M059J (cell line): ENCODE results near the gene FBXW11. TPM values are rescaled to one million over a fixed set of nuclear protein-coding genes. Genes with fewer than 3 reads are reported as not detected.

Experiments
- DNase-seq: peaks from one replicate; pipeline ENCODE4 v3.0.0-alpha.2; 2012; ENCODE audit warnings: low read depth
- total RNA-seq: library from RNA; depleted of rRNA; stranded (reverse); fragments of >200 nt; shearing (Covaris generic); gene quantifications from 2 replicates; pipeline ENCODE4 v1.2.3, GENCODE V29; 2014

FBXW11 gene
- total RNA-seq, 1 experiment from 2014 or later: 75.0 TPM

DNA sequence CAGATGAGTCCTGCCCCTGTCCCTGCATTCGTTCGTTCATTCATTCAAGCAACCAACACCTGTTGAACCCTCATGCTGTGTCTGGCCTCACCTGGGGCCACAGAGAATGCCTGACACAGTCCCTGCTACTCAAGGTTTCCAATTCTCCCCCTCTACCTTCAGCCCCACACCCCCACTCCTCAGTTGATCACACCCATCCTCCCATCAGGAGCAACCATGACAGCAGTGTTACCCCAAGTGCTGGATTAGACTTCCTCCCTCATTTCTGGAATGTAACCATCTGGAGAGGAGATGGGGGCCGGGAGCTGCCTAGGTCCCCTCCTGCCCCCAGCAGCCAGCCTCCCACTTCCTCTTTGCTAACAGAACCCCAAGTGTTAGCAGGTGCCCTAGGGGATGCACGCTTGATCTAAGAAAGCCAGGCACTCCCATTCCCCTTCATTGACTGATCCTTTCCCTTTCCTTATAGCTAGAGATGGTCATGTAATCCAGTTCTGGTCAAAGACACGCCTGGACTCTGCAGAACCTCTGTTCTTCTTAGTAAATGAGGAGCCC, 163.6 kb downstream of the FBXW11 start:
- DNase-seq: no peak

DNA sequence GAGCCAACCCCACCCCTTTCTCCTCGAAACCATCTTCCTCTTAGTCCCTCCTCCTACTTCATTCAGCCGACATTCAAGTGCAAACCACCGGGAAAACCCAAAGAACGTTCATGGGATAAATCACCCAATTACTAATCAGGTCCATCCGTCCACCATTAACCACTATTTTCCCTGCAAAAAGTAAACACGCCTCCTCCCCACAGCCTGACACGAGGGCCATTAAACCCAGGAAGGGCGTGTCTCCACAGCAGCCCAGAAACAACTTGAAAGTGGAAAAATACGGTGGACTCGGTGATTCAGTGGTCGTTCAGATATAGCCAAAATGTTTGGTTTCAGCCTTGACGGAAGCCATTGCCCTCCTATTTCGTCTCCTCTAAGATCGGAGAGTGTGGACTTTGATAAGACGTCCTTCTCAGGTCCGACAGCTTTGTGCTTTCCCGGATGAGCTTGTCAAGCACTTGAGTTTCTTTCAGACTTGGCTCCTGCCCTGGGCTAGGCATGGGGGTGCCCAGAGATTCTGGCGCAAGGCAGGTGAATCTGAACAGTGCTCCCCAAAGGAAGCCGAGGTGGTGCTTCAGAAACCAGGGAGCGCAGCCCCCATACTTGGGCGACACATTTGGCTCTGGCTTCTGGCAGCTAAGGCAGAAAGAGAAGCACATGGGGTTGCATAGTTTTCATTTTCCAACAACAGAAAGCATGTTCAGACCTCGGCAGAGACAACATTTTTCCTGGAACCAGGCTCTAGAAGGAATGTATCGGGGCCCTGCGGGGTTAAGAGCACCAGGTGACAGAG, 164.3 kb downstream of the FBXW11 start:
- no peak for DNase-seq

DNA sequence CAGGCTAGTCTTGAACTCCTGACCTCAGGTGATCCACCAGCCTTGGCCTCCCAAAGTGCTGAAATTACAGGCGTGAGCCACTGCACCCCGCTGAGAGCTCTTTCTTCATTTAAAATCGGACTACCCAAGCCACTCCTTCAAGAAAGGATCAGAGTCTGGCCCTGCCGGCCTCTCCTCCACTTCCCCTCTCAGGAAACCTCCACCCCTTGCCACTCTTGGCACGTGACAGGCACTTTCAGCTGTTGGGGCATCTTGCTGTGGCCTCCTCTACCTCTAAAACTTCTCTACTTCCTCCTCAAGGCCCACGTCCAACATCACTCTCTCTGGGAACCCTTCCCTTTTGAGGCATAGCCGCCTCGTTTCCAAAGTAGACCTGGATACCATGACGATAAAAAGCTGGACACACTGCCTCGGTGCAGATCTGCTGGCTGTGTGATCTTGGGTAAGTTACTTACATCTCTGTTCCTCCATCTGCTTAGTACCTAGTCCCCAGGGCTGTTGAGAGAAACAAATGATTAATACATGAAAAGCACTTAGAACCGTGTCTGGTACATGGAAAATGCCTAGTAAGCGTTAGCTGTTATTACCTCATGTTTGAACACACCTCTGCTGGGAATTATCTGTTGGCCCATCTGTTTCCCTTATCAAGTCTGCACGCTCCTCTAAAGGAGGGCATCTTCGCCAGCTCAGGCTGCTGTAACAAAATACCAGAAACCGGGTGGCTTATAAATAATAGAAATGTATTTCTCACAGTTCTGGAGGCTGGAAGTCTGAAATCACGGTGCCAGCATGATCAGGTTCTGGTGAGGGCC, 165.5 kb downstream of the FBXW11 start:
- DNase-seq: no peak

DNA sequence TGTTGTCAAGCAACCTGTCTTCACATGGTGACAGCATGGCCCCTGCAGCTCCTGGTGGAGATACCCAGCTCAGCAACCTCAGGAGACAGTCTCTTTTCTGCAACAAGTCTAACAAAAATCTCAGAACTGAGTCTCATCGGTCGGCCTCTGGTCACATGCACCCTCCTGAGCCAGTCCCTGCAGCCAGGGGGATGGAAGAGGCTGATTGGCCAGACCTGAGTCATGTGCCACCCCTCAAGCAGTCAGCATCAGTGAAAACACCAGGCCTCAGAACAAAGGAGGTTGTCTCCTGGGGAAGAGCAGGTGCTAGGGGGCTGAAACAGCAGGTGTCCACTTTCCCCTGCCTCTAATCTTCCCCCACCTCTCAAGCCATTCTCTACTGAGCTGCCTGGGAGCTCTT, 166.4 kb downstream of the FBXW11 start:
- DNase-seq: no peak

DNA sequence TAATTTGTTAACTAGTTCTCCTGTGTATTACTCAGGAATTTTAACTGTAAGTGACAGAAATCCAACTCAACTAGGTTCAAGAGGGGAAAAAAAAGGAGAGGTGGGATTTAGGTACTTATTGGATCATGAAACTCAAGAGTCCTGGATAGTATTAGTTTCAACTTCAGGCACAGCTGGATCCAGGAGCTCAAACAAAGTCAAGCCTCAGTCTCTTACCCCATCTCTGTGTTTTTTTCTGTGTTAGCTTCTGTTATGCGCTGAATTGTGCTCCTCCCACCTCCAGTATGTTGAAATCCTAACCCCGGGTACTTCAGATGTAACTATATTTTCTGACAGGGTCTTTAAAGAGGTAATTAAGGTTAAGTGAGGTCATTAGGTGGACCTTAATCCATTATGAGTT, 167.3 kb downstream of the FBXW11 start:
- DNase-seq: no peak

DNA sequence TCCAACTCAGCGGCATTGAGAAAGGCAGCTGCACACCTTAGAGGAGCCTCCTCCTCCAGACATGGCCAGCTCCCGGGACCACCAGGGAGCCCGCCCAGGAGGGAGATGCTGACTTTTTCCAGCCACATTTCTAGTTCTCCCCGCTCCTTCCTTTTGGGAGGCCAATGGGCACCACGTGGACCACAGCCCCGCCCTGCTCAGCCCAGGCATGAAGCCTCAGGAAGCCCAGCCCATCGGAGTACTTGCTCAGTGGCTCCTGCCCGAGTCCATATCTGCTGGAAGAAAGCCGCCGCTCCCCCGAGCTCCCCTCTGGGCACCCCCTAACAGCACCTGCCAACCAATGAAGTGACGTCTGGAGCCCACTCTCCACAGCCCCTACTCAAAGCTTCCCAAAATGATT, 168.4 kb downstream of the FBXW11 start:
- no peak for DNase-seq

DNA sequence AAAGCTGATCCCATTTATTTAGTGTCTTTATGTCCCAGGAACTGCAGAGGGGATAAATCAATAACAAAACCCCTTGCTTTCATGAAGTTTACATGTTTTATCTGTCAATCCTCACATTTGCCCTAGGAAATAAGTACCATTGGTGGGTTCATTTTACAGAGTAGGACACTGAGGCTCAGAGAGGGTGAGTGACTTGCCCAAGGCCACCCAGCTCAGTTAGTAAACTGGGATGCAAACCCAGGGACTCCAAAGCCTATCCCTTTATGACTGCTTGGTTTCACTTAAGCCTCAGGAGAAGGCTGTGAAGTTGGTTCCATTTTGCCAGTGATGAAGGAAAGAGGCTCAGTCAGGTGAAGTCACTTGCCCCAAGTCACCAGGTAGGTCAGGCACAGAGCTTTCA, 168.9 kb downstream of the FBXW11 start:
- no peak for DNase-seq

DNA sequence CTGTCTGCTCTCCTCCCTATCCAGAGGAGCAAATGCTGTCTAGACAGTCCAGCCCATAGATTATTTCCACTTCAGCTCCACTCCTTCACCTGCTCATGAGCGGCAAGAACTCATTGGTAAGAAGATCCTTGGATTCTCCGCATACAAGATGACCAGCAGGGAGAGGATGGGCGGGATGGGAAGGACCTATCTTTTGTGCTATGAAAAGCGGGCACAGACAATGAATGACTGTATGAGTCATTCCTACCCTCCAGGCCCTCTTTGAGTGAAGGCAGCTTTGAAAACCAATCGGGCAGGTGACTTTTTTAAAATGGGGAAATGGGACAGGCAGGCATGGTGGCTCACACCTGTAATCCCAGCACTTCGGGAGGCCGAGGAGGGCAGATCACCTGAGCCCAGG, 171.4 kb downstream of the FBXW11 start:
- peak; percentile 25 for DNase-seq

DNA sequence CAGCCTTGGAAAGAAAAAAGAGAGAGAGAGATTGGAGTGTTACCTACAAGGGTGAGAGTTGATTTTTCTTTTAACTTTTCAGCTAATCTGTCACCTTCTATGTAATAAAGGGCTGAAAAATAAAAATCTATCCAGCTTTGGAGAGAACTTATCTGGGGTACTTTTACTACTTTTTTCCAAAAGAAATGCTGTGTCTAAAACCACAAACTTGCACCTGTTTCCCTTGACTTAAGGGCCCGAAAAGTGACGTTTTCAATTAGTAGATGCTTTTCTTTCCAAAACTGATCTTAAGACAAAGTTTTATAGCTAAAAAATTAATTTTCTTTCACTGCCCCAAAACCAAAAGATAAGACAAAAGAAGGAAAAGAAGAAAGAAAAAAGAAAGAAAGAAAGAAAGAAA, 172.0 kb downstream of the FBXW11 start:
- no peak for DNase-seq

DNA sequence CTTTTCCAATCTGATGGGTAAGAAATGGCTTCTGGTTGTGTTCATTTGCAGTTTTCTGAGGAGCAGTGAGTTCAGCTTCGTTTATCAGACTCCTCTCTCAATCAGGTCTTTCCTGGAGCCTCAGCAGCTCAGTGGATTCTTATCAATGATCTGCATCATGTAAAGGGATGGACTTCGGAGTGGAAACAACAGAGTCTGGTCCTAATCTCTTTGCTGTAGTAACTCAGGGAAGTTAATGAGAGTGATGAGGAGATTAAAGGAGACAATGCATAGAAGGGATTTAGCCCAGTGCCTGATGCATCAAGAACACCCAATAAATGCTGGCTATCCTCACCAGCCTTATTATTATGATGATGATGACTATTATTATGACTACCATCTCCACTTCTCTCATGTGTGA, 173.7 kb downstream of the FBXW11 start:
- no peak for DNase-seq

DNA sequence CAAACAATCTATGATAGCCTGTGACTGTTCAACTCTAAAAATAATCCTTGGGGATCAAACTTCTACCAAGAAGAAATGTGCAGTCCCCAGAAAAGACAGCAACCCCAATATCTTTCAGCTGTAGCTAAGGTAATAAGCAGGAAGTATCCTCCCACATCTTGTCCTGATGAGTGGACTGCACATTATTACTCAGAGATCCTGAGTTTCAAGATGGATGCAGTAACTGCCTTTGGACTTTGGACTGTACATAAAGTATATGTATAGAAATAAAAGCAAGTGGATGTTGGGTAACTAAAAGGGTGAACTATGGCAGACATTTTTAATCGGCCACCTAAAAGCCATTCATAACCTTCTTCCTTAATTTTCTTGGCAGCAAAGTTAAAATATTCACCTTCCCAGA, 175.8 kb downstream of the FBXW11 start:
- no peak for DNase-seq

DNA sequence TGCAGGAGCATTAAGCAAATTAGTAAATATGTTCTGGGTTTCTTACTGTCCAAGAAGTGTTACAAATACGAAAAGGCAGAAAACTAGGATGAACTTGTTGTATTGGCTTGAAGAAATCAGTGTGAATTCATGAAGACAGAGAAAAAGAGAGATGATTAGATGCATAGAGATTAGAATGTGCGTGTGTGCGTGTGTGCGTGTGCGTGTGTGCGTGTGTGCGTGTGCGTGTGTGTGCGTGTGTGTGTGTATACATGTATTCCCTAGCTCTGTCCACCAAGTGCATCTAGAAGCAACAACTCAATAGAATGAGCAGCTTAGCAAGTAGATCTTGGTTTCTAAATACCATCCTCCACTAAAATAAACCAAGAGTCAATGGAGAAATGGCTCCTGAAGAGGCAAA, 179.3 kb downstream of the FBXW11 start:
- DNase-seq: no peak

DNA sequence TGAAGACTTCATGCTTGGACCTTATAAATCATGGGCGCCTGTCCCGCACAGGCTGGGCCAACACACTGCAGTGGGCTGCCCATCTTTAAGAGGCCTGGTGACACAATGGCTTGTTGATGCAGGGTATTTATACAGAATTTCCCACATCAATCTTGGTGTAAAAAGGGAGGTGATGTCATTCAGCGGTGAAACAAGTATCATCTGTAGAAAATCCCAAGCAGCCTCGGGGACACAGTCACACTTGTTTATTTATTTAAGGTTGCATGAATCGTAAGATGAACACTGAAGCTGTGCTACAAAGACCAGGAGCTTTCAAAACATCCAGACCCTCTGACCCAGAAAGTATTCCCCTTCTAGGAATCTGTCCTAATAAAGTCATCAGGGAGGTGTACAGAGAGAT, 180.3 kb downstream of the FBXW11 start:
- DNase-seq: peak; percentile 80

DNA sequence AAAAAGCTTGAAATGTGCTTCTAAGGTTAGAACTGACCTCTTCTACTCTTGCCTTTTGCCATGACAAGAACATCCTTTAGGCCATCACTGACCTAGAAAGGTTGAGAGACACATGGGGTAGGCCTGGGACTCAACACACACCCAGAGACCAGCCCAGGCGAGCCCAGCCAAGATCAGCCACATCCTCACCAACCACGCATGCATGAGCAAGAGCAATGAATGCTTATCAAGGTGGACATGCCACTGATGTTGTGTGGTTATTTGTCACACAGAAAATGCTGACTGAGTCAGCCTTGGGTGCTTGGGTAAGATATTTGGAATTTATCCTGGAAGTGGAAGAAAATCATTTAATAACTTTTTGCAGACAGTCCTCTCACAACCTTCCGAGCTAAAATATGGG, 181.4 kb downstream of the FBXW11 start:
- DNase-seq: peak; percentile 66

DNA sequence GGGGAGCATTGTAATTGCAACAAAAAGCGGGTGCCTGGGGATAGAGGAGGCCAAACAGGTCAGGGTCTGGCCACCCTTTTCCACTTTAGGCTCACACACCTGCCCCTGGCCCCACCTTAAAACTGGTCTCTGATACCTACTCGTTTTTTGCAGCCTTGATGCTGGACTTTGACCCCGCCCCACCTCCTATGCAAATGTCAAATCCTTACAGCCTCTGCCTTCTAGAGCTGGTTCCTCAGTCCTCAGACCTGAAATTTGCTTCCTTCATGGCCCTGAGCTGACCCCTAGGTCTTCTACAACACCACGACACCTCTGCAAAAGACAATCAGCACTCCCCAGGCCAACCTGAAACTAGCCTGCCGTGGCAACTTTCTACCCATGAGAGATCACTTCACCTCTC, 183.2 kb downstream of the FBXW11 start:
- DNase-seq: no peak

DNA sequence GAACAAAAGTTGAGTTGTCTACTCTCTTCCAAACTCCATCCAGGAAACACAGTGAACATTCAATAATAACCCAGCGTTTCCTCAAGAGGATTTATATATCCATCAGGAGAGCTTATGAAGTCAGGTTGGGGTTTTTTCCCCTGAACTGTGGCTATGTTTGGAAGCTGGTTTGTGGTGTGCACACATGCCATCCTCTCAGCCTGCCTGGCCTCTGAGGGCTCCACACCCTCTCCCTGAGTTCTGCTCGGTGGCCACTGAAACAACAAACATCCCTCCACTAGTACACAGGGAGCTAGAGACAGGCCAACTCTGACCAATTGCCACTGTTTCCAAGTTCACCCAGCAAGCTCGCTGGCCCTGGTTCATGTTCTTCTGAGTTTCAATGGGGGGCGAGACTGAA, 185.2 kb downstream of the FBXW11 start:
- DNase-seq: no peak

DNA sequence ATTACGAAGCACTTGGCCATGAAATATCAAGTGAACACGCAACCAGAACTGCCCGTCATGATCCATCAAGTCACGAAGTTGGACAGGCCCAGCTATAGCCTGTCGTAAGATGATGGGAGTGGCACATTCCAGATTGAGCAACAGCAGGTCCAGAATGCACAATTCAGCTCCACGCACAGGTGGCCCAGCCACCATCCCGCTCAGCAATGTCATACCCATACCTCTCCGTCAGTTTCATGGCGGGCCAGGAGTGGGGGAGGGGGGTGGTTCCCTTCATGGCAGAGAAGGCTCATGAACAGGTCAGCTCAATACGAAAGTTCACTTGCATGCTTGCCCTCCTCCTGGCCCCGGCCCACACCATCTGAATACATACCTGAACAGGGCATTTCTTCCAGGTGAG, 185.9 kb downstream of the FBXW11 start:
- DNase-seq: no peak

DNA sequence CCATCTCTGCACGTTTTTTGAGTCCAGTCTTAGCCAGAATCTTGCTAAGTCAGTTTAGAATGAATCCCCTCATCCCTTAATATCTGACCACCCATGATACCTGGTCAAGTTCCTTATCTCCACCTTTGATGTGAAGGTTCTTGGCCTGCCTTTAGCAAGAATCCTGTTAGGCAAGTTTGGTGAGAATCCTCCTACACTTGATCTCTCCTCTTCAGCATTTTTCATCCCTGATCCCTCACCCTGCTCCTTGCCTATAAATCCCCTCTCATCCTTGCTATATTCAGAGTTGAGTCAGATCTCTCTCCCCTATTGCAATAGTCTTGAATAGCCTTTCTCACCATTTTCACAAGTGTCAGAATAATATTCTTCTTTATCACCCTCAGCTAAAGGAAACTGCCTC, 189.8 kb downstream of the FBXW11 start:
- no peak for DNase-seq

DNA sequence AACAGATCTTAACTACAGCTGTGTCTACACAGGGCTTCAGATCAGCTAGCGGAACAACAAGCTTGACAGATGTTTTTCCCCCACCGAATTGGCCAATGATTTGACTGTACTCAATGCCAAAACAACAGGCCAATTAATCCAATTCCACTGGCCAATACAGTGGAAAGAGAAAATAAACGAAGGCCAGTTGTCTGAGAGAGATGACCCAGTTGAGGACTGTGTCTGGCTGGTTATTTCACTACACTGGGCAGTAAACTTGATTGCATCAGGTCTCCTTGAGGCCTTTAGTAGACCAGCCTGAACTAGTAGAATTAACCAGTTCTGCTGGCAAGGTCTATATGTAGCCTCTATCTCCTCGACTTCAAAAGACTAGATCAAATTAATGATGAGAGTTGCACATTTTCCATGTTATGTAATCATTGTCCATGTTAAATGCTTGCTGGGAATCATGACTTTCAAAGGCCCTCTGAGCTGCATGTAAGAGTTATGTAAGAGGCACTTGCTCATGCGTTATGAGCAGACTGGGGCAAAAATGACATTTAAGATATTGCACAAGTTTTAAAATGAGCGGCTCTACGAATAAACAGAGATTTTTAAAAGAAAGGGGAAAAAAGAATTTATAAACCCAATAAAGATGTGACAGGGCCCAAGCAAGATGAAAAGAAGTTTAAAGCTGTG, 192.5 kb downstream of the FBXW11 start:
- no peak for DNase-seq

DNA sequence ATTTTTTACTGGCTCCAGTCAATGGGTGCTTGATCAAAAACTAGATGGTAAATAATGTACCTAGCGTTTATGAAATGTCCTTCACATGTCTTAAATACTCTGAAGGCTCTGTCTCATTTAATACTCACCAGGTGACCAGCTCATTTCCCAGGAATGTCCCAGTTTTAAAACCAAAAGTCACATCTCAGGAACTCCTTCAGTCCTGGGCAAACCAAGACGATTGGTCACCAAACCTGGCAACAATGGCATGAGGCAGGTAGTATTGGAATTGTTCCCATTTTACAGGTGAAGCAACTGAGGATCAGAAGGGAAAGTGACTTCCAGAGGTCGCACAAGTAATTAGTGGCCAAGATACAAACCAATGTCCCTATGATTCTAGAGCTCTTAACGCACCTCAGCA, 193.2 kb downstream of the FBXW11 start:
- no peak for DNase-seq
